Measurements from ENCODE around the gene KCNQ1.

DNA sequence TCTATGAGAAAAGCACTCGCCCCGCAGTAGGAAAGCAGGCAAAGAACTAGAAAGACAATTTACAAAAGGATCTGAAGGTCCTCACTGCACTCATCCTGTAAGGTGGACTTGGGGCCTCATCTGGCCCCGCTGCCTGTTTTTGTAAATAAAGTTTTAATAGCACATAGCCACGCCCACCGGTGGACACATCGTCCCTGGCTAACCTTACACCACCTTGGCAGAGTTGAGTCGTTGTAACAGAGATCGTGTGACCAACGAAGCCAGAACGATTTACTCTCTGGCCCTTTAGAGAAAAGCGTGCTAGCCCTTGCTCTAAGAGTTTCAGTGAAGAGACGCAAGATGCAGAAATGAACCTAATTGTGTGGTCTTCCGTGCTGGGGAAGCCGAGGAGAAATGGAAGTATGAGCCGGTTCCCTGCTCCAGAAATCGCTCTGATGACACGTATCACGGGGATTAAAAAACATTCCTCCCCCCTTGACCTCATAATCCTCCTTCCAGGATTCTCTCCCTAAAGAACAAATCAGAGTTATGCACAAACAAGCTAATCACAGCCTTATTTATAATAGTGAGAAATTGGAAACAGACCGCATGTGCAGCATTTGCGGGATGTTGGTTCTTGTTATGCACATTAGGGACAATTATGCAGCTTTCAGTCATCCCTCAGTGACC is 360.7 kb downstream of the KCNQ1 start:
- TF ChIP-seq, protein P1, sequence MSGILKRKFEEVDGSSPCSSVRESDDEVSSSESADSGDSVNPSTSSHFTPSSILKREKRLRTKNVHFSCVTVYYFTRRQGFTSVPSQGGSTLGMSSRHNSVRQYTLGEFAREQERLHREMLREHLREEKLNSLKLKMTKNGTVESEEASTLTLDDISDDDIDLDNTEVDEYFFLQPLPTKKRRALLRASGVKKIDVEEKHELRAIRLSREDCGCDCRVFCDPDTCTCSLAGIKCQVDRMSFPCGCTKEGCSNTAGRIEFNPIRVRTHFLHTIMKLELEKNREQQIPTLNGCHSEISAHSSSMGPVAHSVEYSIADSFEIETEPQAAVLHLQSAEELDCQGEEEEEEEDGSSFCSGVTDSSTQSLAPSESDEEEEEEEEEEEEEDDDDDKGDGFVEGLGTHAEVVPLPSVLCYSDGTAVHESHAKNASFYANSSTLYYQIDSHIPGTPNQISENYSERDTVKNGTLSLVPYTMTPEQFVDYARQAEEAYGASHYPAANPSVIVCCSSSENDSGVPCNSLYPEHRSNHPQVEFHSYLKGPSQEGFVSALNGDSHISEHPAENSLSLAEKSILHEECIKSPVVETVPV (CRISPR knock-in tag; IDR thresholded peaks at IDR 0.05) = no peak
- TF ChIP-seq ZC3H10 (CRISPR knock-in tag; IDR thresholded peaks at IDR 0.05) = no peak
- TF ChIP-seq PPARA (CRISPR knock-in tag; IDR thresholded peaks at IDR 0.05; ENCODE audit: borderline replicate concordance) = no peak
- TF ChIP-seq ZNF565 (CRISPR knock-in tag; conservative IDR thresholded peaks at IDR 0.05; ENCODE audit: low read depth) = no peak
- TF ChIP-seq OSR1 (CRISPR knock-in tag; IDR thresholded peaks at IDR 0.05) = no peak
- TF ChIP-seq ZNF8 (CRISPR knock-in tag; IDR thresholded peaks at IDR 0.05) = no peak
- no peak for TF ChIP-seq RARB (CRISPR knock-in tag; IDR thresholded peaks at IDR 0.05)
- no peak for TF ChIP-seq ARNTL (CRISPR knock-in tag; IDR thresholded peaks at IDR 0.05; ENCODE audit: borderline replicate concordance, low read depth)
- TF ChIP-seq, protein P2, sequence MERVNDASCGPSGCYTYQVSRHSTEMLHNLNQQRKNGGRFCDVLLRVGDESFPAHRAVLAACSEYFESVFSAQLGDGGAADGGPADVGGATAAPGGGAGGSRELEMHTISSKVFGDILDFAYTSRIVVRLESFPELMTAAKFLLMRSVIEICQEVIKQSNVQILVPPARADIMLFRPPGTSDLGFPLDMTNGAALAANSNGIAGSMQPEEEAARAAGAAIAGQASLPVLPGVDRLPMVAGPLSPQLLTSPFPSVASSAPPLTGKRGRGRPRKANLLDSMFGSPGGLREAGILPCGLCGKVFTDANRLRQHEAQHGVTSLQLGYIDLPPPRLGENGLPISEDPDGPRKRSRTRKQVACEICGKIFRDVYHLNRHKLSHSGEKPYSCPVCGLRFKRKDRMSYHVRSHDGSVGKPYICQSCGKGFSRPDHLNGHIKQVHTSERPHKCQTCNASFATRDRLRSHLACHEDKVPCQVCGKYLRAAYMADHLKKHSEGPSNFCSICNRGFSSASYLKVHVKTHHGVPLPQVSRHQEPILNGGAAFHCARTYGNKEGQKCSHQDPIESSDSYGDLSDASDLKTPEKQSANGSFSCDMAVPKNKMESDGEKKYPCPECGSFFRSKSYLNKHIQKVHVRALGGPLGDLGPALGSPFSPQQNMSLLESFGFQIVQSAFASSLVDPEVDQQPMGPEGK (CRISPR knock-in tag; IDR thresholded peaks at IDR 0.05; ENCODE audit: borderline replicate concordance) = no peak
- TF ChIP-seq ZFP30 (CRISPR knock-in tag; IDR thresholded peaks at IDR 0.05) = no peak
- TF ChIP-seq, protein P3, sequence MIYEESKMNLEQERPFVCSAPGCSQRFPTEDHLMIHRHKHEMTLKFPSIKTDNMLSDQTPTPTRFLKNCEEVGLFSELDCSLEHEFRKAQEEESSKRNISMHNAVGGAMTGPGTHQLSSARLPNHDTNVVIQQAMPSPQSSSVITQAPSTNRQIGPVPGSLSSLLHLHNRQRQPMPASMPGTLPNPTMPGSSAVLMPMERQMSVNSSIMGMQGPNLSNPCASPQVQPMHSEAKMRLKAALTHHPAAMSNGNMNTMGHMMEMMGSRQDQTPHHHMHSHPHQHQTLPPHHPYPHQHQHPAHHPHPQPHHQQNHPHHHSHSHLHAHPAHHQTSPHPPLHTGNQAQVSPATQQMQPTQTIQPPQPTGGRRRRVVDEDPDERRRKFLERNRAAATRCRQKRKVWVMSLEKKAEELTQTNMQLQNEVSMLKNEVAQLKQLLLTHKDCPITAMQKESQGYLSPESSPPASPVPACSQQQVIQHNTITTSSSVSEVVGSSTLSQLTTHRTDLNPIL (CRISPR knock-in tag; IDR thresholded peaks at IDR 0.05; ENCODE audit: low read depth) = no peak

Measured in SK-N-SH treated with all-trans-retinoic acid at 6 μM for 48 hours (cell line).